NT2/D1 (cell line): ENCODE results near the gene FAM89B.

Experiments used
- SUZ12 ChIP-seq: IDR thresholded peaks from 2 replicates; pipeline ENCODE4 v1.6.1; 2011; ENCODE audit not compliant: insufficient read length, insufficient read depth; ENCODE audit errors: extremely low read depth
- YY1 ChIP-seq: IDR thresholded peaks from 2 replicates; pipeline ENCODE4 v1.6.1; 2011; ENCODE audit not compliant: insufficient read length, insufficient read depth
- ZNF274 ChIP-seq: IDR thresholded peaks from 2 replicates; pipeline ENCODE4 v1.6.1; 2011; ENCODE audit warnings: mild to moderate bottlenecking, low read depth, low read length

DNA sequence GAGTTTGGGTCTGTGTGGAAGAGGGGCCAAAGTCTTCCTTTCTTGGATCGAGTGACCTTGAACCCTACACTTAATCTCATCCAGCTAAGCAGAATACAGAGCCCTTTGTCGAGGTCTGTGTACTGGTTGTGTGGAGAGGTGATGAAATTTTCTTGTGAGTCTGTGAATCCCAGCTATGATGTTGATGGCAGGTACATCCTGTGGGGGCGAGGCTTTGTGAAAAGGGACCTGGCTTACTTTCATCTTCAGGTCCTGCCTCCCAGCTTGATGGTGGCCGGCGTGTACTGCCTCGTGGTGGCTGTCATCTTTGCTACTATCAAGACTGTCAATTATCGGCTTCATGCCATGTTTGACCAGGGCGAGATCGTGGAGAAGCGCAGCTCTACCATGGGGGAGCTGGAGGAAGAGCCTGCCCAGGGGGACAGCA lies 44.2 kb downstream of the FAM89B start:
- TF ChIP-seq ZNF274: no peak
- TF ChIP-seq YY1: no peak
- no peak for TF ChIP-seq SUZ12
